ENCODE data around the gene UBAP2. TPM values are rescaled to one million over a fixed set of nuclear protein-coding genes. Genes with fewer than 3 reads are reported as not detected.

The UBAP2 gene
- total RNA-seq, 1 donor from 2014 or later, result 15.8 TPM

GRCh38 chr9:33880211-33881089 is 168.2 kb downstream of the UBAP2 start:
- no peak overlapping the region for H3K27ac ChIP-seq

GRCh38 chr9:33878691-33879366 is 169.9 kb downstream of the UBAP2 start:
- intact Hi-C loops (cut with DNase I), result no loop called here
- no peaks in the 10 kb centered on the region for H3K36me3 ChIP-seq
- no peaks in the 10 kb centered on the region for H3K27me3 ChIP-seq
- H3K9me3 ChIP-seq, result no peaks in the 10 kb centered on the region
- no peak for DNase-seq (ENCODE audit: low spot score in 2 of 2)
- no peak overlapping the region for H3K4me3 ChIP-seq
- peaks cover 0 to 11% of the 10 kb centered on the region in 2 donors for H3K4me1 ChIP-seq
- H3K27ac ChIP-seq, result no peak overlapping the region
- TF ChIP-seq, protein P1, sequence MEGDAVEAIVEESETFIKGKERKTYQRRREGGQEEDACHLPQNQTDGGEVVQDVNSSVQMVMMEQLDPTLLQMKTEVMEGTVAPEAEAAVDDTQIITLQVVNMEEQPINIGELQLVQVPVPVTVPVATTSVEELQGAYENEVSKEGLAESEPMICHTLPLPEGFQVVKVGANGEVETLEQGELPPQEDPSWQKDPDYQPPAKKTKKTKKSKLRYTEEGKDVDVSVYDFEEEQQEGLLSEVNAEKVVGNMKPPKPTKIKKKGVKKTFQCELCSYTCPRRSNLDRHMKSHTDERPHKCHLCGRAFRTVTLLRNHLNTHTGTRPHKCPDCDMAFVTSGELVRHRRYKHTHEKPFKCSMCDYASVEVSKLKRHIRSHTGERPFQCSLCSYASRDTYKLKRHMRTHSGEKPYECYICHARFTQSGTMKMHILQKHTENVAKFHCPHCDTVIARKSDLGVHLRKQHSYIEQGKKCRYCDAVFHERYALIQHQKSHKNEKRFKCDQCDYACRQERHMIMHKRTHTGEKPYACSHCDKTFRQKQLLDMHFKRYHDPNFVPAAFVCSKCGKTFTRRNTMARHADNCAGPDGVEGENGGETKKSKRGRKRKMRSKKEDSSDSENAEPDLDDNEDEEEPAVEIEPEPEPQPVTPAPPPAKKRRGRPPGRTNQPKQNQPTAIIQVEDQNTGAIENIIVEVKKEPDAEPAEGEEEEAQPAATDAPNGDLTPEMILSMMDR (IDR thresholded peaks at IDR 0.05), result no peak

More at GRCh38 chr9:33880211-33881089, 168.2 kb downstream of the UBAP2 start:
- Histone ChIP-seq H3K4me3 (no peak overlapping the region), H3K27me3 (no peaks in the 10 kb centered on the region), H3K4me1 (peaks cover 0 to 16% of the 10 kb centered on the region in 2 donors), H3K36me3 (no peaks in the 10 kb centered on the region), H3K9me3 (no peaks in the 10 kb centered on the region)
- intact Hi-C loops (cut with DNase I), result no loop called here
- TF ChIP-seq, protein P1 (IDR thresholded peaks at IDR 0.05), result no peak
- DNase-seq (ENCODE audit: low spot score in 2 of 2), result no peak

GRCh38 chr9:33877727-33878489 is 170.8 kb downstream of the UBAP2 start:
- H3K27ac ChIP-seq, result no peak overlapping the region

More at GRCh38 chr9:33877727-33878489, 170.8 kb downstream of the UBAP2 start:
- TF ChIP-seq, protein P1 (IDR thresholded peaks at IDR 0.05), result no peak
- H3K4me3 ChIP-seq, result no peak overlapping the region
- H3K36me3 ChIP-seq, result no peaks in the 10 kb centered on the region
- H3K9me3 ChIP-seq, result no peaks in the 10 kb centered on the region
- peaks cover 0 to 11% of the 10 kb centered on the region in 2 donors for H3K4me1 ChIP-seq
- no peaks in the 10 kb centered on the region for H3K27me3 ChIP-seq
- DNase-seq (ENCODE audit: low spot score in 2 of 2), result no peak
- intact Hi-C loops (cut with DNase I), result no loop called here

Other genes with a start within 250 kb of the UBAP2 start
- gene UBE2R2, start 231.7 kb downstream of the UBAP2 start, total RNA-seq, result 7.2 TPM
- gene DCAF12, start 77.8 kb upstream of the UBAP2 start, total RNA-seq, result 27.5 TPM
- 26.0 TPM for gene UBAP1, start 130.2 kb upstream of the UBAP2 start, total RNA-seq

All from ascending aorta (tissue), 2 donors.